ENCODE results near the gene ACER1. TPM values are rescaled to one million over a fixed set of nuclear protein-coding genes. Genes with fewer than 3 reads are reported as not detected.

ACER1 gene
- total RNA-seq, 2 donors from 2014 or later = not detected

- Histone ChIP-seq H3K27me3 (ENCODE audit: control insufficient read depth, insufficient read depth, low read length, poor library complexity, severe bottlenecking) (no peaks in the 10 kb centered on the region), H3K36me3 (ENCODE audit: control insufficient read depth, insufficient read depth, low read length) (peaks cover 9% of the 10 kb centered on the region), H3K27ac (ENCODE audit: low read depth, low read length) (no peak overlapping the region), H3K4me3 (ENCODE audit: low read length) (peak overlapping the region; percentile 92), H3K4me1 (ENCODE audit: control insufficient read depth, insufficient read depth, low read length) (peaks cover 39% of the 10 kb centered on the region), H3K9ac (ENCODE audit: extremely low read depth, low read length, poor library complexity, severe bottlenecking) (peak overlapping the region; percentile 69), H3K9me3 (ENCODE audit: control insufficient read depth, low read length) (peaks cover 6% of the 10 kb centered on the region)
- TF ChIP-seq, protein P1, sequence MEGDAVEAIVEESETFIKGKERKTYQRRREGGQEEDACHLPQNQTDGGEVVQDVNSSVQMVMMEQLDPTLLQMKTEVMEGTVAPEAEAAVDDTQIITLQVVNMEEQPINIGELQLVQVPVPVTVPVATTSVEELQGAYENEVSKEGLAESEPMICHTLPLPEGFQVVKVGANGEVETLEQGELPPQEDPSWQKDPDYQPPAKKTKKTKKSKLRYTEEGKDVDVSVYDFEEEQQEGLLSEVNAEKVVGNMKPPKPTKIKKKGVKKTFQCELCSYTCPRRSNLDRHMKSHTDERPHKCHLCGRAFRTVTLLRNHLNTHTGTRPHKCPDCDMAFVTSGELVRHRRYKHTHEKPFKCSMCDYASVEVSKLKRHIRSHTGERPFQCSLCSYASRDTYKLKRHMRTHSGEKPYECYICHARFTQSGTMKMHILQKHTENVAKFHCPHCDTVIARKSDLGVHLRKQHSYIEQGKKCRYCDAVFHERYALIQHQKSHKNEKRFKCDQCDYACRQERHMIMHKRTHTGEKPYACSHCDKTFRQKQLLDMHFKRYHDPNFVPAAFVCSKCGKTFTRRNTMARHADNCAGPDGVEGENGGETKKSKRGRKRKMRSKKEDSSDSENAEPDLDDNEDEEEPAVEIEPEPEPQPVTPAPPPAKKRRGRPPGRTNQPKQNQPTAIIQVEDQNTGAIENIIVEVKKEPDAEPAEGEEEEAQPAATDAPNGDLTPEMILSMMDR (conservative IDR thresholded peaks at IDR 0.05) = no peak
- 90 to 98% methylated on average over 8 to 9 of the region's 9 CpGs for WGBS, 2 experiments (ENCODE audit: insufficient coverage in 1 of 2, insufficient read length in 1 of 2)
- peaks cover 10% of the 10 kb centered on the region for H3K36me3 Mint-ChIP-seq (ENCODE audit: low read depth)
- no peak overlapping the region for H3K27ac Mint-ChIP-seq
- H3K27me3 Mint-ChIP-seq (ENCODE audit: insufficient read depth) = peaks cover 8% of the 10 kb centered on the region
- no peak for DNase-seq
- H3K4me3 Mint-ChIP-seq = peak overlapping the region; percentile 91
- H3K4me1 Mint-ChIP-seq = peaks cover 57% of the 10 kb centered on the region
- peaks cover 21% of the 10 kb centered on the region for H3K9me3 Mint-ChIP-seq
These were observed 55.4 kb downstream of the ACER1 start for GRCh38 chr19:6278051-6278450.

- TF ChIP-seq, protein P1 (conservative IDR thresholded peaks at IDR 0.05) = no peak
- Mint-ChIP-seq H3K4me1 (peaks cover 73% of the 10 kb centered on the region), H3K4me3 (no peak overlapping the region), H3K36me3 (ENCODE audit: low read depth) (peaks cover 10% of the 10 kb centered on the region), H3K9me3 (peaks cover 7% of the 10 kb centered on the region), H3K27ac (peak overlapping the region; percentile 5), H3K27me3 (ENCODE audit: insufficient read depth) (peaks cover 2% of the 10 kb centered on the region)
- Histone ChIP-seq H3K9ac (ENCODE audit: extremely low read depth, low read length, poor library complexity, severe bottlenecking) (no peak overlapping the region), H3K27ac (ENCODE audit: low read depth, low read length) (no peak overlapping the region), H3K36me3 (ENCODE audit: control insufficient read depth, insufficient read depth, low read length) (peaks cover 9% of the 10 kb centered on the region), H3K9me3 (ENCODE audit: control insufficient read depth, low read length) (peaks cover 6% of the 10 kb centered on the region), H3K27me3 (ENCODE audit: control insufficient read depth, insufficient read depth, low read length, poor library complexity, severe bottlenecking) (no peaks in the 10 kb centered on the region), H3K4me1 (ENCODE audit: control insufficient read depth, insufficient read depth, low read length) (peaks cover 53% of the 10 kb centered on the region), H3K4me3 (ENCODE audit: low read length) (no peak overlapping the region)
- WGBS, 2 experiments (ENCODE audit: insufficient coverage in 1 of 2, insufficient read length in 1 of 2) = 85 to 93% methylated on average over 3 to 12 of the region's 12 CpGs
- DNase-seq = no peak
These were observed 57.0 kb downstream of the ACER1 start for GRCh38 chr19:6276447-6276846.

DNA sequence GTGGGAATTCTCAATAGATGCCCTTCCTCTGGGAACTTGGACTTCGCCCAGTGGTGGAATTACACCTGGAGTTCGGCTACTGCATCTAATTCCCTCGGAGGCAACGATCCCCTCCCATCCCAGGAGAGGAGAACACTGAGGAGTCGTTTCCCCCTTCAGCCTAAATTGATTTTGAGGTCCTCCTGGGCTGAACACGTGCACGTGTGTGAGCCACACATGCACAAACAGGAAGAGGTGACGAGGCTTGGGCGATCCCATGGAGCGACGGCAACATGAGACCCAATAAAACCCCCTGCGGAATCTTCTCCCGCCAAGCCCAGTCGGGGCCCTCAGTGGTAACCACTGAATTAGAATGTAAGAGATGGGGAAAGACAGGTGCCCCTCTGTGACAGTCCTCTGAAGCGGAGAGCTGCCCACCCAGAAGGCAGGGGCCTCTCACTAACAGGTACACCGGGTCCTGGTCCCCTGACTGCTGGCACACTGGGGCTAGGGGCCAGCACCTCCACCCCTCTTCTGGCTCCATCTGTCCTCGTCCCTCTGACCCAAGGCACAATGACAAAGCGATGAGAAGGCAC lies 58.2 kb downstream of the ACER1 start:
- H3K4me3 Mint-ChIP-seq = no peak overlapping the region
- TF ChIP-seq, protein P1 (conservative IDR thresholded peaks at IDR 0.05) = no peak
- no peak overlapping the region for H3K4me3 ChIP-seq (ENCODE audit: low read length)
- H3K27me3 Mint-ChIP-seq (ENCODE audit: insufficient read depth) = no peaks in the 10 kb centered on the region
- WGBS, 2 experiments (ENCODE audit: insufficient coverage in 1 of 2, insufficient read length in 1 of 2) = 94 to 98% methylated on average over 17 to 18 of the region's 18 CpGs
- no peak overlapping the region for H3K9ac ChIP-seq (ENCODE audit: extremely low read depth, low read length, poor library complexity, severe bottlenecking)
- peaks cover 75% of the 10 kb centered on the region for H3K4me1 Mint-ChIP-seq
- H3K27me3 ChIP-seq (ENCODE audit: control insufficient read depth, insufficient read depth, low read length, poor library complexity, severe bottlenecking) = no peaks in the 10 kb centered on the region
- no peak for DNase-seq
- H3K9me3 ChIP-seq (ENCODE audit: control insufficient read depth, low read length) = peaks cover under 1% of the 10 kb centered on the region
- H3K4me1 ChIP-seq (ENCODE audit: control insufficient read depth, insufficient read depth, low read length) = peaks cover 53% of the 10 kb centered on the region
- no peak overlapping the region for H3K27ac ChIP-seq (ENCODE audit: low read depth, low read length)
- peaks cover 16% of the 10 kb centered on the region for H3K36me3 ChIP-seq (ENCODE audit: control insufficient read depth, insufficient read depth, low read length)
- H3K27ac Mint-ChIP-seq = no peak overlapping the region
- peaks cover 19% of the 10 kb centered on the region for H3K36me3 Mint-ChIP-seq (ENCODE audit: low read depth)
- peaks cover 2% of the 10 kb centered on the region for H3K9me3 Mint-ChIP-seq

Measured in endodermal cell (in vitro differentiated cells).